Measurements from ENCODE around the gene NOP10. TPM values are rescaled to one million over a fixed set of nuclear protein-coding genes. Genes with fewer than 3 reads are reported as not detected.

Gene NOP10
- total RNA-seq, 4 donors from 2014 or later, result 142 to 194 (median 170) TPM

DNA sequence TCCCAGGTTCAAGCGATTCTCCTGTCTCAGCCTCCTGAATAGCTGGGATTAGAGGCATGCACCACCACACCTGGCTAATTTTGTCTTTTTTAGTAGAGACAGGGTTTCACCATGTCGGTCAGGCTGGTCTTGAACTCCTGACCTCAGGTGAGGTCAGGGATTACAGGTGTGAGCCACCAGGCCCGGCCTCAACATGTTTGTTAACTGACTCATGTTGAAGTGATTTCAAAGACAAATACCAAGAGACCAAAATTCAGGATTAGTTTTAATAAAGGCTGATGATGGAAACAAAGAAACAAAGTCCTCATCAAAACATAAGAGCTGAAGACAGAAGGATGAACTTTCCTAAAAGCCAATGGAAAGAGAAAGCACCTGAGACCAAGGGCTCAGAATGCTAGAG is 41.9 kb downstream of the NOP10 start:
- H3K27ac ChIP-seq, result no peak overlapping the region
- no peak for ATAC-seq
- H3K4me1 ChIP-seq, result peaks cover 17 to 22% of the 10 kb centered on the region in 2 donors
- H3K36me3 ChIP-seq, result no peaks in the 10 kb centered on the region
- no peak for TF ChIP-seq POLR2A (IDR thresholded peaks at IDR 0.05)
- TF ChIP-seq, protein P1, sequence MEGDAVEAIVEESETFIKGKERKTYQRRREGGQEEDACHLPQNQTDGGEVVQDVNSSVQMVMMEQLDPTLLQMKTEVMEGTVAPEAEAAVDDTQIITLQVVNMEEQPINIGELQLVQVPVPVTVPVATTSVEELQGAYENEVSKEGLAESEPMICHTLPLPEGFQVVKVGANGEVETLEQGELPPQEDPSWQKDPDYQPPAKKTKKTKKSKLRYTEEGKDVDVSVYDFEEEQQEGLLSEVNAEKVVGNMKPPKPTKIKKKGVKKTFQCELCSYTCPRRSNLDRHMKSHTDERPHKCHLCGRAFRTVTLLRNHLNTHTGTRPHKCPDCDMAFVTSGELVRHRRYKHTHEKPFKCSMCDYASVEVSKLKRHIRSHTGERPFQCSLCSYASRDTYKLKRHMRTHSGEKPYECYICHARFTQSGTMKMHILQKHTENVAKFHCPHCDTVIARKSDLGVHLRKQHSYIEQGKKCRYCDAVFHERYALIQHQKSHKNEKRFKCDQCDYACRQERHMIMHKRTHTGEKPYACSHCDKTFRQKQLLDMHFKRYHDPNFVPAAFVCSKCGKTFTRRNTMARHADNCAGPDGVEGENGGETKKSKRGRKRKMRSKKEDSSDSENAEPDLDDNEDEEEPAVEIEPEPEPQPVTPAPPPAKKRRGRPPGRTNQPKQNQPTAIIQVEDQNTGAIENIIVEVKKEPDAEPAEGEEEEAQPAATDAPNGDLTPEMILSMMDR (IDR thresholded peaks at IDR 0.05 in 4 of 5, conservative IDR thresholded peaks at IDR 0.05 in 1 of 5), result no peak
- DNase-seq, result no peak
- intact Hi-C loops (cut with DNase I; ENCODE audit: low total_unique reads) (no loop called here), in situ Hi-C loops (cut with MboI; ENCODE audit: low sequenced_read_pairs in 4 of 4) (no loop called here)
- no peak overlapping the region for H3K4me3 ChIP-seq
- no peaks in the 10 kb centered on the region for H3K9me3 ChIP-seq
- no peaks in the 10 kb centered on the region for H3K27me3 ChIP-seq

DNA sequence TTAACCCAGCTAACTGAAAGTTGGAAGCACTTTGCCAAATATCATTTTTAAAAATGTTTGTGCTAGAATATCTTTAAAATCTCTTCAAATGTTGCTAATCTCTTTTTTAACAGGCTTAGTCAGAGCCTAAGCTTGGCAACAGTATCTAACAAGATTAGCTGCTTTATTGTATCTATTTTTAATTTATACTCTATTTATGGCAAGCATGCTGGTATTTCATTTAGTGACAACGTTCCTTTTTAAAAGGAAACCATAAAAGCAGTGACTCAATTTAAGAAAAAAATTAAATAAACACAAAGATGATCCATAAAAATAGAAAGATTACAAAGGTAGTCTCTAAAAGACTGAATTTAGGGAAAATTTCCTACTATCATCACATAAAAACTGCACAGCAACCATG is 45.9 kb downstream of the NOP10 start:
- peak overlapping the region in 1 of 4 donors; percentile 10 for H3K4me3 ChIP-seq
- H3K36me3 ChIP-seq, result no peaks in the 10 kb centered on the region
- intact Hi-C loops (cut with DNase I; ENCODE audit: low total_unique reads), result no loop called here

GRCh38 chr15:34292621-34293020 is 50.3 kb downstream of the NOP10 start:
- Histone ChIP-seq H3K36me3 (no peaks in the 10 kb centered on the region), H3K9me3 (no peaks in the 10 kb centered on the region), H3K4me1 (peaks cover 13 to 14% of the 10 kb centered on the region in 2 donors), H3K27me3 (no peaks in the 10 kb centered on the region), H3K4me3 (no peak overlapping the region), H3K27ac (no peak overlapping the region)
- no peak for ATAC-seq
- no peak for DNase-seq
- intact Hi-C loops (cut with DNase I; ENCODE audit: low total_unique reads), result no loop called here
- TF ChIP-seq, protein P1 (IDR thresholded peaks at IDR 0.05 in 4 of 5, conservative IDR thresholded peaks at IDR 0.05 in 1 of 5), result no peak
- no peak for TF ChIP-seq POLR2A (IDR thresholded peaks at IDR 0.05)
- in situ Hi-C loops (cut with MboI; ENCODE audit: low sequenced_read_pairs in 4 of 4), result no loop called here

More for the DNA sequence above, 45.9 kb downstream of the NOP10 start:
- Histone ChIP-seq H3K9me3 (no peaks in the 10 kb centered on the region), H3K27ac (peak overlapping the region in 2 of 4 donors; percentile 24 to 35), H3K27me3 (no peaks in the 10 kb centered on the region), H3K4me1 (peaks cover 15 to 17% of the 10 kb centered on the region in 2 donors)
- ATAC-seq, result no peak
- no peak for DNase-seq
- in situ Hi-C loops (cut with MboI; ENCODE audit: low sequenced_read_pairs in 4 of 4), result no loop called here
- TF ChIP-seq, protein P1 (IDR thresholded peaks at IDR 0.05 in 4 of 5, conservative IDR thresholded peaks at IDR 0.05 in 1 of 5), result no peak
- no peak for TF ChIP-seq POLR2A (IDR thresholded peaks at IDR 0.05)

MicroRNAs within 50 kb of the gene (microRNA counts, 767-probe panel; counts per million panel counts)
- 356 to 448 counts per million in 2 donors for microRNA hsa-miR-1233

Small RNA genes within 50 kb of the gene (microRNA-seq; reads per million reads assigned to microRNA genes)
- 0 reads per million in 2 donors for gene MIR1233-1 (ENCODE audit: borderline replicate concordance in 2 of 2)

Other genes starting within 250 kb of the NOP10 start
- 10 to 100 TPM; 36.6 to 66.8 (median 48.3) TPM for gene EMC7, start 241.3 kb downstream of the NOP10 start, total RNA-seq
- 1 to 10 TPM in 2 of 4 donors, under 1 TPM in 2; 0.73 to 1.9 (median 1.2) TPM for gene PGBD4, start 241.1 kb downstream of the NOP10 start, total RNA-seq
- 10 to 100 TPM in 3 of 4 donors, 1 to 10 TPM in 1; 9.2 to 24.9 (median 12.3) TPM for gene KATNBL1, start 133.0 kb downstream of the NOP10 start, total RNA-seq
- gene EMC4, start 118.1 kb downstream of the NOP10 start, total RNA-seq, result 100 to 1,000 TPM; 205 to 230 (median 213) TPM
- gene SLC12A6, start 5.4 kb downstream of the NOP10 start, total RNA-seq, result 10 to 100 TPM; 17.3 to 25.4 (median 19.5) TPM
- not detected for gene NUTM1, start 179 bp upstream of the NOP10 start, total RNA-seq
- gene LPCAT4, start 24.1 kb upstream of the NOP10 start, total RNA-seq, result 1 to 10 TPM; 1.7 to 7.4 (median 4.0) TPM
- gene GOLGA8A, start 94.7 kb upstream of the NOP10 start, total RNA-seq, result 1 to 10 TPM in 3 of 4 donors, under 1 TPM in 1; 0.85 to 7.0 (median 3.1) TPM
- gene GOLGA8B, start 240.5 kb upstream of the NOP10 start, total RNA-seq, result 10 to 100 TPM in 2 of 4 donors, 1 to 10 TPM in 2; 2.5 to 55.5 (median 22.9) TPM

Measured in gastrocnemius medialis (tissue), 4 donors.